Suprapubic skin (tissue), 4 donors: Measurements from ENCODE around the gene SETBP1. TPM values are rescaled to one million over a fixed set of nuclear protein-coding genes. Genes with fewer than 3 reads are reported as not detected.

Experiments used
- DNase-seq, 2 donors: peaks; one replicate each; pipeline ENCODE4 v3.0.0-alpha.2; 2019; ENCODE audit warnings: low spot score in 2 of 2
- H3K27ac ChIP-seq: fragments of 200-600 bp; sonication (generic); one replicate; pipeline ENCODE4 v1.5.1; 2019
- H3K27me3 ChIP-seq: fragments of 200-600 bp; sonication (generic); one replicate; pipeline ENCODE4 v1.5.1; 2019
- H3K36me3 ChIP-seq: fragments of 200-600 bp; sonication (generic); one replicate; pipeline ENCODE4 v1.5.1; 2019
- H3K4me1 ChIP-seq: fragments of 200-600 bp; sonication (generic); one replicate; pipeline ENCODE4 v1.5.1; 2019
- H3K4me3 ChIP-seq: fragments of 200-600 bp; sonication (generic); one replicate; pipeline ENCODE4 v1.5.1; 2019; ENCODE audit warnings: mild to moderate bottlenecking
- H3K9me3 ChIP-seq: fragments of 200-600 bp; sonication (generic); one replicate; pipeline ENCODE4 v1.5.1; 2019
- EP300 ChIP-seq: sonication (generic); formaldehyde crosslinking; IDR thresholded peaks from one replicate; pipeline ENCODE4 v1.6.1; 2017; ENCODE audit warnings: antibody characterized with exemption
- POLR2A ChIP-seq, 2 donors: fragments of 450-650 bp; IDR thresholded peaks; one replicate each; pipeline ENCODE4 v1.6.1; 2017; ENCODE audit warnings: antibody characterized with exemption in 2 of 2, mild to moderate bottlenecking in 2 of 2, moderate library complexity in 2 of 2
- POLR2AphosphoS5 ChIP-seq, 3 donors: sonication (generic); formaldehyde crosslinking; IDR thresholded peaks; one replicate each; pipeline ENCODE4 v1.6.1; 2017; ENCODE audit warnings: antibody characterized with exemption in 3 of 3
- WGBS: methylation state at CpG from one replicate; pipeline ENCODE4 v1.1.5; 2018; 5-methylcytosine and 5-hydroxymethylcytosine counted together
- total RNA-seq, 4 donors: library from RNA; depleted of rRNA; stranded (reverse); fragments of >200 nt; gene quantifications; one replicate each; pipeline ENCODE4 v1.1.0, GENCODE V29; 2016
- TF ChIP-seq, protein P1 (sequence below), 2 donors: fragments of 200-600 bp in 1 of 2; fragments of 450-650 bp in 1 of 2; sonication (generic) in 1 of 2; IDR thresholded peaks; one replicate each; pipeline ENCODE4 v1.5.1; 2016 to 2019; ENCODE audit warnings: antibody characterized with exemption in 2 of 2, mild to moderate bottlenecking in 1 of 2, moderate library complexity in 1 of 2

Gene SETBP1
- total RNA-seq, 4 donors from 2014 or later, result 13.1 to 25.6 (median 17.2) TPM

DNA sequence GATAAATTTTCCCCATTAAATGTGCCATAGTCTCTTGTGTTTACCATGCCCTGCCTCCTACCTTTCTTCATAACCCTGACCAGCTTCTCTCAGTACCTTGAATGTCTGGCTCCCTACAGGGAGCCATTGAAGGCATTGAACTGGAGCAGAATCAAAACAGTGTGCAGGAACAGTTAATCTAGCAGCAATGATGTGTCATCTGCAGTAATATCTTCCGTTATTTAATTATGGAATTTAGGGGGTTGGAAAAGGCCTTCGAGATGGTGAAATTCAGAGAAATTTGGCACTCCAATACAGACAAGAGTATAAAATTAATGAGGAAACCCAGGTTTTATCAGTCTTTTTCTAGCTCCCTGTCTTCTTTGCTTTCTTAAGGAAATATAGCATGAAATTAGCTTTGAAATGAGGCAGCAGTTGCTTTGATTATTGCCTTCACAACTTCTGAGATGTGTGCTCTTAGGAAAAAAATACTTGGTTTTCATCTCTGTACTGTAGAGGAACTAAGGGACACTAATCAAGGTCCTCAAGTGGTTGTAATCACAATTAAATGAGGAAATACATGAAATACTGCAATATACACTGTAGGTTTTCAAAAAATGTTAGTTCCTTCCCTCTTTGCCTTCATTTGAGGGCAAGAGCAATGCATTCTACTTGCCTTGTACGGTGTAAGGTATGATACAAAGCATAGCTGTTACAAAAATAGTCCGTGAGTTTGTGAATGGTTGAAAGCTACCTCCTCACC is 369.1 kb downstream of the SETBP1 start:
- no peak for DNase-seq
- no peaks in the 10 kb centered on the region for H3K27me3 ChIP-seq
- no peak for TF ChIP-seq POLR2AphosphoS5 (IDR thresholded peaks at IDR 0.05)
- TF ChIP-seq, protein P1, sequence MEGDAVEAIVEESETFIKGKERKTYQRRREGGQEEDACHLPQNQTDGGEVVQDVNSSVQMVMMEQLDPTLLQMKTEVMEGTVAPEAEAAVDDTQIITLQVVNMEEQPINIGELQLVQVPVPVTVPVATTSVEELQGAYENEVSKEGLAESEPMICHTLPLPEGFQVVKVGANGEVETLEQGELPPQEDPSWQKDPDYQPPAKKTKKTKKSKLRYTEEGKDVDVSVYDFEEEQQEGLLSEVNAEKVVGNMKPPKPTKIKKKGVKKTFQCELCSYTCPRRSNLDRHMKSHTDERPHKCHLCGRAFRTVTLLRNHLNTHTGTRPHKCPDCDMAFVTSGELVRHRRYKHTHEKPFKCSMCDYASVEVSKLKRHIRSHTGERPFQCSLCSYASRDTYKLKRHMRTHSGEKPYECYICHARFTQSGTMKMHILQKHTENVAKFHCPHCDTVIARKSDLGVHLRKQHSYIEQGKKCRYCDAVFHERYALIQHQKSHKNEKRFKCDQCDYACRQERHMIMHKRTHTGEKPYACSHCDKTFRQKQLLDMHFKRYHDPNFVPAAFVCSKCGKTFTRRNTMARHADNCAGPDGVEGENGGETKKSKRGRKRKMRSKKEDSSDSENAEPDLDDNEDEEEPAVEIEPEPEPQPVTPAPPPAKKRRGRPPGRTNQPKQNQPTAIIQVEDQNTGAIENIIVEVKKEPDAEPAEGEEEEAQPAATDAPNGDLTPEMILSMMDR (IDR thresholded peaks at IDR 0.05), result no peak
- TF ChIP-seq EP300, result no peak
- no peak for TF ChIP-seq POLR2A (IDR thresholded peaks at IDR 0.05)
- no peak overlapping the region for H3K27ac ChIP-seq
- peaks cover 6% of the 10 kb centered on the region for H3K4me1 ChIP-seq
- no peaks in the 10 kb centered on the region for H3K9me3 ChIP-seq
- WGBS, result 87% methylated on average over 4 of the region's 4 CpGs
- H3K4me3 ChIP-seq, result no peak overlapping the region
- H3K36me3 ChIP-seq, result no peaks in the 10 kb centered on the region

DNA sequence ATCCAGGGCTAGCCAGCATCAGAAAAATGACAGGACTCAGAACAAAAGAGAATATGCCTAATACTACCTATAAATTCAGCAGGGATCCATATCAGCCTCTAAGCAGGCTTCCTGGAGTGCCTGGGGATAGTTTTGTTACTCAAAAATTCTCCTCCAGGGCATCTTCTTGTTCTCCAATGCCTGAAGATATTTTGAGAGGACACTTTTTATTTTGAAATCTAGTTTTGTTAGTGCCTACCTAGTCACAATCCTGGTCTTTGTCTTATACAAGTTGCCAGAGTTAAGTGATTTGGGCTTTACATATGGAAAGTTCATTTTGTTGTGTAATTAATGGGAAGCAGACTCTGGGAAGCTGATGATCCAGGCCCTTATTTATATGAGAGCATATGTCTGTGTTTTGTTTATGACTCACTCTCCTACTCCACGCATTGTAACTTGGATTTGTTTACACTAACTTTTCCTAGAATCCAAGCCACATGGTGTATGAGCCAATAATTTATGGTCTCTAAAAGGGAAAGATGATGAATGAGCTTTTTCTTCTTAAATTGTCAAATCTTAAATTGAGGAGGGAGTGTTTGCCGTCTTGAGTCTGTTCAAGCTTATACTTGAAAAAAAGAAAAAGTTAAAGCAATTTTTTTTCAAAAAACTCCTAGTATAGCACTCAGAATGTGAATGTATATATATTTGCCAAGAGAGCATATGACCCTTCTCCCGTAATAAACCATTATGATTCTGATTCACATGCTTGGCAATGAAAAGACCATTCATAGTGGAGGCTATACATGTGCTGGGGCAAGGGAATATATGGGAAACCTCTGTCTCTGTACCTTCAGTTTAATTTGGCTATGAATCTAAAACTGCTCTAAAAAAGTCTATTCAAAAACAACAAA is 370.3 kb downstream of the SETBP1 start:
- Histone ChIP-seq H3K27ac (no peak overlapping the region), H3K36me3 (no peaks in the 10 kb centered on the region), H3K9me3 (no peaks in the 10 kb centered on the region), H3K27me3 (no peaks in the 10 kb centered on the region), H3K4me1 (peaks cover 6% of the 10 kb centered on the region), H3K4me3 (no peak overlapping the region)
- TF ChIP-seq, protein P1 (IDR thresholded peaks at IDR 0.05), result no peak
- TF ChIP-seq POLR2AphosphoS5 (IDR thresholded peaks at IDR 0.05) (no peak), POLR2A (IDR thresholded peaks at IDR 0.05) (no peak), EP300 (no peak)
- WGBS, result 45% methylated on average over 3 of the region's 3 CpGs
- DNase-seq, result no peak

DNA sequence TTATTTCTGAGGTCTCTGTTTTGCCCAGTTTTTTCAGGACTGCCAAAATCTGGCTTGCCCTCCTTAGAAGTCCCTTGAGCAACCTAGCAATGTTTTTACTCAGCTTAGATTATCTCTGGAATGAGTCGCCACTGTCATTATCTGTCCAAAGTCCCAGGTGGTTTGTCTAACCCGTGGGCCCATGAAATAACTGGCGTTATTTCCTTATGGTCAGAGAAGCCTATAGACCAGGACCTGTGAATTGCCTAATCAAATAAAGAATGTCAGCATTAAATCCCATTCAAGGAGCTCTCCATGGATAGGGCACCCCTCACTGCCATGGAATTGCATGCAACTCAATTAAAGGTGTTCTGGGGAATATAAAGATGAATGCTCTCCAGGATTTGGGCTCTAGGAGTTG is 373.9 kb downstream of the SETBP1 start:
- 82% methylated on average over 3 of the region's 3 CpGs for WGBS
- Histone ChIP-seq H3K9me3 (no peaks in the 10 kb centered on the region), H3K4me1 (peaks cover 17% of the 10 kb centered on the region), H3K27ac (no peak overlapping the region), H3K27me3 (no peaks in the 10 kb centered on the region), H3K36me3 (no peaks in the 10 kb centered on the region), H3K4me3 (no peak overlapping the region)
- TF ChIP-seq EP300, result no peak
- TF ChIP-seq, protein P1 (IDR thresholded peaks at IDR 0.05), result no peak
- no peak for TF ChIP-seq POLR2A (IDR thresholded peaks at IDR 0.05)
- no peak for TF ChIP-seq POLR2AphosphoS5 (IDR thresholded peaks at IDR 0.05)
- no peak for DNase-seq

DNA sequence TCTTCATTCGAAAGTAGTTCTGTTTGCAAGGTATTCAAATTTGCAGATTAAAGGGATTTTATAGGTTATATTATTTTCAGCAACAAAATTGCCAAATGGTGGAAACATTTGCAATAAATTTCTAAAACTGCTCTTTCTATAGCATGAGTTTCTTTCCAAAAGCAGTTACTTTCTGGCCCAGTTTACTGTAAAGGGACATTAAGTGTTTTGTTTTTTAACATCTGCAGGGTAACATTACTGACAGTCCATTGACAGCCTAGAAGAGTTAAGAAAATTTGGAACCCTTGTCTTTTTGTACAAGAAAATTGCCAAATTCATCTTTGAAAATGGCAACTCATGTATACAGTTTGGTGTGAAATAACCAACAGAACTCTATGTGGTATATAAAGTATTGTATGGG is 375.1 kb downstream of the SETBP1 start:
- Histone ChIP-seq H3K4me1 (peaks cover 12% of the 10 kb centered on the region), H3K9me3 (no peaks in the 10 kb centered on the region), H3K27ac (no peak overlapping the region), H3K27me3 (no peaks in the 10 kb centered on the region), H3K4me3 (no peak overlapping the region), H3K36me3 (no peaks in the 10 kb centered on the region)
- TF ChIP-seq POLR2A (IDR thresholded peaks at IDR 0.05) (no peak), EP300 (no peak), POLR2AphosphoS5 (IDR thresholded peaks at IDR 0.05) (no peak)
- TF ChIP-seq, protein P1 (IDR thresholded peaks at IDR 0.05), result no peak
- DNase-seq, result no peak
- 98% methylated on average over 1 of the region's 1 CpG for WGBS

DNA sequence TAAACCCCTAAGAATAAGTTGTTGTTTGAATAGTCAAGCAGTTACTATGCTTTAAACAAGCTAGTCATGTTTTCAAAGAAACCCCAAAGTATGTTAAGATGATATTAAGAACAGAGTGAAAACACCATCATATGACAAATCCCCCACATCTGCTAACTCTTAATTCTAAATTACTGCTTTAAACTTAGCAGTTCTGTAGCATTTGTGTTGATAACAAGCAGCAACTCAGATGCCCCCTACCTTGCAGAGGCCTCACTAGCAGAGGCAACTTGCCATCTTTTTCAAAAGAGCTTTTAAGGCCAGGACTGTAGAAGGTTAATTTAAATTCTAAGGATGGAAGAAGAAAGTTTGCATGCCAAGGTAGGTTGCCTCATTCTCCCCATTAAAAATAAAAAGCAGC is 376.2 kb downstream of the SETBP1 start:
- Histone ChIP-seq H3K36me3 (no peaks in the 10 kb centered on the region), H3K4me1 (peaks cover 12% of the 10 kb centered on the region), H3K27me3 (no peaks in the 10 kb centered on the region), H3K9me3 (no peaks in the 10 kb centered on the region), H3K4me3 (no peak overlapping the region), H3K27ac (no peak overlapping the region)
- TF ChIP-seq POLR2AphosphoS5 (IDR thresholded peaks at IDR 0.05) (no peak), POLR2A (IDR thresholded peaks at IDR 0.05) (no peak), EP300 (no peak)
- TF ChIP-seq, protein P1 (IDR thresholded peaks at IDR 0.05), result no peak
- no peak for DNase-seq
